Measurements from ENCODE around the gene TAF7.
A peak's percentile ranks its signal among the peaks of the same experiment; 100 is the strongest.

TAF7 gene

DNA sequence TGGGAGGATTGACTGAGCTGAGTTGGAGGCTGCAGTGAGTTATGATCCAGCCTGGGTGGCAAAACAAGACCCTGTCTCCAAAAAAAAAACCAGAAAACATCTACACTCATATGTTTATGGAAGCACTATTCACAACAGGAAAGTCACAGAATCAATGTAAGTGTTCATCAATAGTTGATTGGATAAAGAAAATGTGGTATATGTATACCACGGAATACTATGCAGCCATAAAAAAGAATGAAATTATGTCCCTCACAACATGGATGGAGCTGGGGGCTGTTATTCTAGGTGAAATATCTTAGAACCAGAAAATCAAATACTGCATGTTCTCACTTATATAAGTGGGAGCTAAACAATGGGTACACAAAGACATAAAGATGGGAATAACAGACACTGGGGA is 14.0 kb downstream of the TAF7 start:
- Histone ChIP-seq H3K4me1 (ENCODE audit: control insufficient read depth, insufficient read depth, low read length) (no peaks in the 10 kb centered on the region), H3K36me3 (ENCODE audit: control insufficient read depth, insufficient read depth, low read length) (no peaks in the 10 kb centered on the region; the same call in 1 of the 2 replicates), H3K27me3 (ENCODE audit: control insufficient read depth, insufficient read depth, low read length) (no peaks in the 10 kb centered on the region), H3K9me3 (ENCODE audit: control insufficient read depth, insufficient read depth, low read length) (no peaks in the 10 kb centered on the region; the same call in 1 of the 2 replicates), H3K4me3 (ENCODE audit: low read length) (no peak overlapping the region), H3K27ac (ENCODE audit: low read length) (no peak overlapping the region)
- no CpG with 5 or more reads among the region's 1 CpG for WGBS (ENCODE audit: insufficient coverage, insufficient read length)
- DNase-seq (ENCODE audit: low read depth, low spot score): no peak

DNA sequence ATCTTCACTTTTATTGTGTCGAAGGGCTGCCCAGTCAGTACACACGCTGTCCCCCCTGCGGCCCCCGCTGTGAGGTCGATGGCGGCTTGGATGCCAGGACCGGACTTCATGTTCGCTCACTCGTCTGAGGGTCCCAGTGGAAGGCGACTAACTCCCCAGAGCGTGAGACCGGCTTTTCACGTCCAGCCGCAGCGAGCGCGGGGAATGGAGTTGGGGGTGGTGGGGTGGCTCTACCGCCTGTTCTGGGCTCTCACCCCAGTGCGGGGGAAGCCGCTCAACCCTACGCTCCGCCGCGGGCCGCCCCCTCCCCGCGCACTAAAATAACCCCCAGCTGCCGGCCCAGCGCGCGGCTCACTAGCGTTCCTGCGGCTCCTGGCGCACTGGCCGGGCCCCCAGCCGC is 16.8 kb downstream of the TAF7 start, which contains the start of gene SLC25A2:
Gene SLC25A2 (minus strand): TSS at position 294 of the 400 bp plus-strand sequence. CDS start 184 bp downstream, at position 110.
- H3K27ac ChIP-seq (ENCODE audit: low read length): no peak within 1 kb of the TSS
- WGBS (ENCODE audit: insufficient coverage, insufficient read length): no CpG with 5 or more reads among the region's 36 CpGs
- H3K36me3 ChIP-seq (ENCODE audit: control insufficient read depth, insufficient read depth, low read length): no peaks in the 10 kb centered on the region
- no peaks in the 10 kb centered on the region; the same call in 1 of the 2 replicates for H3K9me3 ChIP-seq (ENCODE audit: control insufficient read depth, insufficient read depth, low read length)
- H3K4me3 ChIP-seq (ENCODE audit: low read length): no peak within 1 kb of the TSS
- no peak for DNase-seq (ENCODE audit: low read depth, low spot score)
- H3K4me1 ChIP-seq (ENCODE audit: control insufficient read depth, insufficient read depth, low read length): no peaks in the 10 kb centered on the region
- H3K27me3 ChIP-seq (ENCODE audit: control insufficient read depth, insufficient read depth, low read length): no peaks in the 10 kb centered on the region

DNA sequence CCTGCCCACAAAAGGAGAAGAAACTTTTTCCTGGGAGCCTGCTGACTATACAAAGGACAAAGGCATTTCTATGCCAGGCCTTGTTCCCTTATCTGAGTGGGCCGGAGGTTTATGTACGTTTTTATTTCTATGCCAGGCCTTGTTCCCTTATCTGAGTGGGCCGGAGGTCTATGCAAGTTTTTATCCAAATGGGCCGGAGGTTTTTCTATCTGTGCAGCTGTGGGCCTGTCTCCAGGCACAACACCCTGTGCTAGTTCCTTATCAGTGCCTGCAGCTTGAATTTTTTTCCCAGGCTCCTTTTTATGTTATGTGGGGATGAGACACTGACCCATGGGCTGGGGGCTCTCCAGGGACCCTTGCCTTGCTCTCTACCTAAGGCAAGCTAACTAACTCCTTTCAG is 22.2 kb downstream of the TAF7 start:
- WGBS (ENCODE audit: insufficient coverage, insufficient read length): no CpG with 5 or more reads among the region's 4 CpGs
- no peak overlapping the region for H3K4me3 ChIP-seq (ENCODE audit: low read length)

DNA sequence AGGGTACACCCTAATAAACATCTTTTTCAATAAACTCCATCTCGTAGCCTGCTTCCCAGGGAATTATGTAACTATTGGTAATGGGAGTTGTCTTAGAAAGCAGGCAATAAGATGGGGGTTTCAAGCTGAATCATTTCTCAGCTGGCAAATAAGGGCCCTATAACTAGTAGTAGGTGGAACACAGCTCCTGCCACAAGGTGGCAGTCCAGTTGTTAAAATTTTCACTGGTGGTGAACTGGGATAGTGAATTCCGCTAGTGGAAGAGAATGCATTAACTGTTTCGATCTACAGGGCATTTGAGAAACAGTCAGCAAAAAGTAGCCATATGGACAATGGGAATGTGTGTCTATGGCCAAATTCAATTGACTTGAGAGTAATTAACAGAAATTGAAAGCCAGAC is 47.7 kb downstream of the TAF7 start:
- peak; percentile 5 for DNase-seq (ENCODE audit: low read depth, low spot score)
- no peaks in the 10 kb centered on the region for H3K4me1 ChIP-seq (ENCODE audit: control insufficient read depth, insufficient read depth, low read length)
- peaks cover 3% of the 10 kb centered on the region; the same call in 1 of the 2 replicates for H3K9me3 ChIP-seq (ENCODE audit: control insufficient read depth, insufficient read depth, low read length)
- no peak overlapping the region for H3K27ac ChIP-seq (ENCODE audit: low read length)
- WGBS (ENCODE audit: insufficient coverage, insufficient read length): no CpG with 5 or more reads among the region's 3 CpGs
- no peaks in the 10 kb centered on the region for H3K36me3 ChIP-seq (ENCODE audit: control insufficient read depth, insufficient read depth, low read length)
- H3K4me3 ChIP-seq (ENCODE audit: low read length): no peak overlapping the region
- no peaks in the 10 kb centered on the region for H3K27me3 ChIP-seq (ENCODE audit: control insufficient read depth, insufficient read depth, low read length)

More for the DNA sequence above, 22.2 kb downstream of the TAF7 start:
- Histone ChIP-seq H3K36me3 (ENCODE audit: control insufficient read depth, insufficient read depth, low read length) (no peaks in the 10 kb centered on the region), H3K9me3 (ENCODE audit: control insufficient read depth, insufficient read depth, low read length) (no peaks in the 10 kb centered on the region), H3K27ac (ENCODE audit: low read length) (no peak overlapping the region), H3K4me1 (ENCODE audit: control insufficient read depth, insufficient read depth, low read length) (no peaks in the 10 kb centered on the region), H3K27me3 (ENCODE audit: control insufficient read depth, insufficient read depth, low read length) (no peaks in the 10 kb centered on the region)
- DNase-seq (ENCODE audit: low read depth, low spot score): no peak

DNA sequence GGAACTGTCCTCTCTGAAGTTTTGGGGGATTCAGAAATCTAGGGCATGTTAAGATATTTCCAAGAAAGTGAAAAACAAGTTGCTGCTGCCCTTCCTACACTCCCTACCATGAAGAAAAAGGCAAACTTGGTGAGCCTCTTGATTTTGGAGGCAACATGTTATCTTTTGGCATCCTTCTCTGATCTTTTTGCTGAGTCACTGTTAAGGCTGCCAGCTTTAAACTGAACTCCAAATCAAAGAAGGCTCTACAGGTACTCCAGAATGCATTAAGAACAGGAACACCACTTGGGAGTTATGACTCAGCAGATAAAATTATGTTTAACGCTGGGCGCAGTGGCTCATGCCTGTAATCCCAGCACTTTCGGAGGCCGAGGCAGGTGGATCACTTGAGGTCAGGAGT is 51.4 kb downstream of the TAF7 start:
- H3K9me3 ChIP-seq (ENCODE audit: control insufficient read depth, insufficient read depth, low read length): peaks cover 3% of the 10 kb centered on the region
- no peaks in the 10 kb centered on the region for H3K36me3 ChIP-seq (ENCODE audit: control insufficient read depth, insufficient read depth, low read length)
- H3K27ac ChIP-seq (ENCODE audit: low read length): no peak overlapping the region
- DNase-seq (ENCODE audit: low read depth, low spot score): no peak
- H3K4me1 ChIP-seq (ENCODE audit: control insufficient read depth, insufficient read depth, low read length): no peaks in the 10 kb centered on the region
- H3K4me3 ChIP-seq (ENCODE audit: low read length): no peak overlapping the region
- WGBS (ENCODE audit: insufficient coverage, insufficient read length): no CpG with 5 or more reads among the region's 4 CpGs
- no peaks in the 10 kb centered on the region for H3K27me3 ChIP-seq (ENCODE audit: control insufficient read depth, insufficient read depth, low read length)
